ENCODE data around the gene SYMPK. TPM values are rescaled to one million over a fixed set of nuclear protein-coding genes. Genes with fewer than 3 reads are reported as not detected.
A peak's percentile ranks its signal among the peaks of the same experiment; 100 is the strongest.

SYMPK gene
- total RNA-seq, 2 donors from 2014 or later = 16.4 to 20.6 TPM

GRCh38 chr19:45769821-45770191 lies 93.1 kb downstream of the SYMPK start:
- TF ChIP-seq CTCF (IDR thresholded peaks at IDR 0.05) = no peak
- H3K27me3 ChIP-seq = no peaks in the 10 kb centered on the region
- H3K4me1 ChIP-seq = peaks cover 0 to 49% of the 10 kb centered on the region in 2 donors
- no peaks in the 10 kb centered on the region for H3K9me3 ChIP-seq
- peaks cover 8% of the 10 kb centered on the region for H3K36me3 ChIP-seq
- H3K27ac ChIP-seq = peak overlapping the region; percentile 93 to 96
- peak overlapping the region; percentile 42 to 69 for H3K4me3 ChIP-seq
- peak; percentile 68 for DNase-seq (ENCODE audit: low spot score)

DNA sequence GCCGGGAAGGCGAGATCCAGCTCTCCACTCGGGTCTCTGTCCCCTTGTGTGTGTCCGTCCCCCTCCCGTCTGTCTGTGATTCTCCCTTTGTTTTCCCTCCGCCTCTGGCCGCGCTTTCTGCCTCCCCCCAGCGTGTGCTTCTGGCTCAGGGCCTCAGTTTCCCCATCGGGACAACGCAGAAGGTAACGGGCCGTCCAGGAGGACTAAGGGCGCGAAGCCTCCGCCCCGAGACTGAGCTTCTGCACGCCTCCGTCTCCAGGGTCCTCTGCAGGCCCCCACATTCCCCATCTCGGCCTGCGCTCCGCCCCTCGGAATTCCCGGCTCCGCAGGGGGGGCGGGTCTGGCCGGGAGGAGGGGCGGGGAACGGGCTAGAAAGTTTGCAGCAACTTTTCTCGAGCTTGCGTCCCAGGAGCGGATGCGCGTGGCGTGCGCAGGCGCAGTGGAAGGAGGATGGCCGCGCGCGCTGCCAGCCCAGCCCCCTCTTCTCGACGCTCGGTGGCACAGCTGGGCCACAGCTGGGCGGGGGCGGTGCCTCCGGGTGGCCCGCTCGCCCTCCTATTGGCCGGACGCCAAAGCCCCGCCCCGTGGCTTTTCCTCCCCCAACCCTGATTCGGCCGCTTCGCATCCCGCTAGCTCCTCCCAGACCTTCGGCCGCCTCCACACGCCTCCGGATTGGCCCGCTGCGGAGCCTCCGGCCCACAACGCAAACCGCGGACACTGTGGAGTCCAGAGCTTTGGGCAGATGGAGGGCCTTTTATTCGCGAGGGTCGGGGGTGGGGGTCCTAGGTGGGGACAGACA lies 93.8 kb downstream of the SYMPK start, which contains the start of gene SIX5:
Gene SIX5, minus strand, starts transcription at position 269 of the 799 bp plus-strand sequence. CDS start 408 bp downstream, outside the sequence.
- Histone ChIP-seq H3K27ac (peak within 1 kb of the TSS; percentile 93 to 96), H3K4me3 (peak within 1 kb of the TSS; percentile 69 to 74), H3K36me3 (peaks cover 6% of the 10 kb centered on the region), H3K4me1 (peaks cover 0 to 55% of the 10 kb centered on the region in 2 donors), H3K9me3 (no peaks in the 10 kb centered on the region), H3K27me3 (no peaks in the 10 kb centered on the region)
- TF ChIP-seq CTCF (IDR thresholded peaks at IDR 0.05) = no peak
- DNase-seq (ENCODE audit: low spot score) = peak; percentile 98

- no peak for TF ChIP-seq CTCF (IDR thresholded peaks at IDR 0.05)
- DNase-seq (ENCODE audit: low spot score) = no peak
- Histone ChIP-seq H3K4me1 (peaks cover 0 to 61% of the 10 kb centered on the region in 2 donors), H3K4me3 (peak overlapping the region; percentile 69 to 74), H3K36me3 (peaks cover 6% of the 10 kb centered on the region), H3K9me3 (no peaks in the 10 kb centered on the region), H3K27me3 (no peaks in the 10 kb centered on the region), H3K27ac (peak overlapping the region; percentile 93 to 96)
Measured at GRCh38 chr19:45768655-45768983, 94.3 kb downstream of the SYMPK start.

DNA sequence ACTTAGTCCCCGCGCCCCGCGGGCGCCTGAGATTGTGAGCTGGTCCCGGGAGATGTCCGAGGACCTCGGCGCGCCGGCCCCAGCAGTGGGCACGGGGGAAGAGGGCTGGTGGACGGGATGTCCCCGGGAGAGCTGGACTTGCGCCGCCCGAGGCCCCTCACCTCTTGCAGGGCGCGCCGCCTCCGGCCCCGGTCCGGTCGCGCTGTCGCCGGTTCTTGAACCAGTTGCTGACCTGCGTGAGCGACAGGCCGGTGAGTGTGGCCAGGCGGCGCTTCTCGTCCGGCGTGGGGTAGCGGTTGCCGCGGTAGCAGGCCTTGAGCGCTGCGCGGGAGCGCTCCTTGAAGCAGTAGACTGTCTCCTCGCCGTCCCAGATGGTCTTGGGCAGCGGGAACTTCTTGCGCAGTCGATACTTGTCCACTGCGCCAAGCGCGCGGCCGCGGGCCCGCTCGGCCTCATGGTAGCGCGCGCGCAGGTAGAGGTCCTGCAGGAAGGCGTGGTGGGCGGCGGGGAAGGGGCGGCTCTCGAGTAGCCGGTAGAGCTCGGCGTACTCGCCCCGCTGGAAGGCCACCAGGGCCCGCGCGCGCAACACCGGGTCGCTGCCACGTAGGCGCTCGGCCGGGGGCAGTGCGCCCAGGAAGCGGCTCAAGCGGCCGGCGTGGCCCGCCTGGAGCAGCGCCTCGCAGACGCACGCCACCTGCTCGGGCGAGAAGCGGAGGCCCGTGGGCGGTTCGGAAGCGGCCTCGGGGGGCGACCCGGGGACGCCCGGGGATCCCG lies 94.9 kb downstream of the SYMPK start:
- no peak for TF ChIP-seq CTCF (IDR thresholded peaks at IDR 0.05)
- H3K4me1 ChIP-seq = peaks cover 0 to 67% of the 10 kb centered on the region in 2 donors
- no peaks in the 10 kb centered on the region for H3K27me3 ChIP-seq

GRCh38 chr19:45767410-45767880 lies 95.5 kb downstream of the SYMPK start:
- TF ChIP-seq CTCF (IDR thresholded peaks at IDR 0.05) = no peak
- peak; percentile 77 for DNase-seq (ENCODE audit: low spot score)
- H3K36me3 ChIP-seq = peaks cover 6% of the 10 kb centered on the region
- no peaks in the 10 kb centered on the region for H3K9me3 ChIP-seq
- H3K27me3 ChIP-seq = no peaks in the 10 kb centered on the region
- peak overlapping the region; percentile 93 to 96 for H3K27ac ChIP-seq
- peak overlapping the region; percentile 69 to 74 for H3K4me3 ChIP-seq
- peaks cover 0 to 73% of the 10 kb centered on the region in 2 donors for H3K4me1 ChIP-seq

More for the DNA sequence above, 94.9 kb downstream of the SYMPK start:
- Histone ChIP-seq H3K36me3 (peaks cover 6% of the 10 kb centered on the region), H3K9me3 (no peaks in the 10 kb centered on the region), H3K27ac (peak overlapping the region; percentile 93 to 96), H3K4me3 (peak overlapping the region; percentile 69 to 74)
- peak; percentile 71 for DNase-seq (ENCODE audit: low spot score)
